GM21528 (cell line): ENCODE data around the gene FHL2.
"Not testable (repeated sequence)": the region's sequence is repeated elsewhere in the genome, so short reads cannot be mapped to it uniquely, and the experiment has no call there.

Experiments
- ATAC-seq: cut with Tn5 transposase; IDR thresholded peaks from one replicate; pipeline ENCODE4 v1.9.1; 2021; ENCODE audit warnings: mild to moderate bottlenecking, moderate library complexity; ENCODE audit not compliant: unreplicated experiment, low FRiP score

Gene FHL2

DNA sequence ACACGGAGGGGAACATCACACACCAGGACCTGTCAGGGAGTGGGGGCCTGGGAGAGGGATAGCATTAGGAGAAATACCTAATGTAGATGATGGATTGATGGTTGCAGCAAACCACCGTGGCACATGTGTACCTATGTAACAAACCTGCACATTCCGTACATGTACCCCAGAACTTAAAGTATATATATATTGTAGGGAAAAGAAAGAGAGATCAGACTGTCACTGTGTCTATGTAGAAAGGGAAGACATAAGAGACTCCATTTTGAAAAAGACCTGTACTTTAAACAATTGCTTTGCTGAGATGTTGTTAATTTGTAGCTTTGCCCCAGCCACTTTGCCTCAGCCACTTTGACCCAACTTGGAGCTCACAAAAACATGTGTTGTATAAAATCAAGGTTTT is 26.0 kb upstream of the FHL2 start:
- not testable (repeated sequence) for ATAC-seq

DNA sequence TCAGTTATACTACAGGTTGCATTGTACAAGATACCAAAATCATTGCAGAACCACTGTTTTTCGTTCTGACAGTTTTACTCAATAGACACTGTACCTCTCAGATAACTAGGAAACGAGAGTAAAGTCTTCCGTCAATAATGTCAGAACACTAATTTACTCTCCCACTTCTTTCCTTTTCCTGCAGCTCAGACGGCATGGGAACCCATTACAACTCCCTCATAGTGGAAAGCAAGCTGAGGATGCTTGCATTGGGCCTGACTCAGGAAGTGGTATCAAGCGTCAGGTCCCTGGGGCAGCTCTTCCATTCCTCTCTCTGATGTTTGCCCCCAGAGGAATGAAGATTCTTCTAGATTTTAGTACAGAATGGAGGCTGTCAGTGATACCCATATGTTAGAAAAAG is 23.9 kb upstream of the FHL2 start:
- no peak for ATAC-seq

DNA sequence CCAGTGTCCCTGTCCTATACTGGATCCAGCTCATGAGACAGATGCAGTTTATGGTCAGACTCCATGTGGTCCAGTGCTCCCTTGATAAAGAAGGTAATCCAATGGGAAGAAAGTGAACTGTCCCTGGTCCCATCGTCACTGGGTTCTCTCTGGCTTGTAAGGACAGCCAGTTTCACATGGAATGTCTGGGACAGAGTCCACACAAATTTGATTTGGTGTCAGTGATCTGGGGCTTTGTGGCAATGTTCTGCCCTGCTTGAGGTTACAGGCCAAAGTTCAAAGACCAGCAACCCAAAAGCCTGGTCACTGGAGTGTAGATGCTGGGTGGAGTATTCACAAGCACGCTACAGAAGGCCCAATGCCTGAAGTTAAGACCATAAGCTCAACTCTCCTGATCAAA is 22.2 kb upstream of the FHL2 start:
- ATAC-seq: no peak

DNA sequence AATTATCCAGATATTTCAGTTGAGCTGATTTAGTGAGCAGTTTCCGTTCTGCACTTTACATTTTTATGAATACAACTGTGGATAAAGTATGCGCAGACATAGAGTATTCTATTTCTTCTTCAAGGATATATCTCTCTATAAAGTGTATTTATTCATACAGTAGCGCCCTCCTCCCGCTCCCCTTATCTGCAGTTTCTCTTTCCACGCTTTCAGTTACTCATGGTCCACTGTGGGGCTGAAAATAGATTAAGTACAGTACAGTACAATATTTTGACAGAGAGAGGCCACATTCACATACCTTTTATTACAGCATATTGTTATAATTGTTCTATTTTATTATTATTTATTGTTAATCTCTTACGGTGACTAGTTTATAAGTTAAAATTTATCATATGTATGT is 19.7 kb upstream of the FHL2 start:
- no peak for ATAC-seq

DNA sequence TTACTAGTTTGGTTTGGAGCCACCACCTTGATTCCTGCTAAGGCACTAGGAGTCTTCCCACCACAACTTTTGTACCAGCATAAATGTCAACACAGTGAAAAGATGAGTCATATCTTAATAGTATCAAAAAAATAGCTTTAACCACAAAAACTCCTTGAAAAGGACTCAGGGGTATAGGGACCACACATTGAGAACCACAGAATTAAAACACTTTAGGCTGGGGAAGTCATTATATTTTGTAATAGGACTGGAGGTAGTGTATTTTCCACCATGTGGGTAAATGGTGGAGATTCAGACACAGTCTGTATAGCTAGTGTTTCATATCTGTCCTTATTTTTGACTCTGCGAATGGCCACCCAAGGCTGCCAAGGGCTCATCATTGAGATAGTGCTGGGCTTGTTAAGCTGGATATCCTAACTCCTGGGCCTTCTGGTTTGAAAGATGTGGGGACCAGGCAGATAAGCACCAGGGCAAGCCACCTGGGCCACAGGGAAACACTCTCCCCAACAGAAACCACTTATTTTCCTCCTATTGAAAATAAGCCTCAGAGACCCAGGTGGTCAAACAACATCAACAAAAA is 19.1 kb upstream of the FHL2 start:
- no peak for ATAC-seq

- no peak for ATAC-seq
Measured at GRCh38 chr2:105416156-105416555, 17.3 kb upstream of the FHL2 start.

DNA sequence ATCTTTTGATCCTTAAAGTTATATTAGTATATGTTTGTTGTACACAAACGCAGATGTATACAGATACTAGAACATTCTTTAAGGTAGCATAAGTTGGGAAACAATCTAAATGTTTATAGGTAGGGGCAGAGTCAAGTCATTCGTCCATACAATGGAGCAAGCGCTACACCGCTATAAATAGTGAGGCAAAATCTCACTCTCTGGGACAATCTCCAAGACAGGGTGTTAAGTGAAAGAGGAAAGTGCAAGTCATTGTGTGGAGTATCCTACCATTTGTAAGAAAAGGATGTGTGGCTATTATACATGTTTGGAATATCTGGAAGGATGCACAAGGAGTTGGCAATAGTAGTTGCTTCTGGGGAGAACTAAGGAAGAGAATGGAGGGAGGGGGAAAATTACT is 16.2 kb upstream of the FHL2 start:
- ATAC-seq: no peak

- ATAC-seq: no peak
Measured at GRCh38 chr2:105413206-105413605, 14.4 kb upstream of the FHL2 start.

GRCh38 chr2:105412584-105412983 is 13.7 kb upstream of the FHL2 start:
- ATAC-seq: no peak

DNA sequence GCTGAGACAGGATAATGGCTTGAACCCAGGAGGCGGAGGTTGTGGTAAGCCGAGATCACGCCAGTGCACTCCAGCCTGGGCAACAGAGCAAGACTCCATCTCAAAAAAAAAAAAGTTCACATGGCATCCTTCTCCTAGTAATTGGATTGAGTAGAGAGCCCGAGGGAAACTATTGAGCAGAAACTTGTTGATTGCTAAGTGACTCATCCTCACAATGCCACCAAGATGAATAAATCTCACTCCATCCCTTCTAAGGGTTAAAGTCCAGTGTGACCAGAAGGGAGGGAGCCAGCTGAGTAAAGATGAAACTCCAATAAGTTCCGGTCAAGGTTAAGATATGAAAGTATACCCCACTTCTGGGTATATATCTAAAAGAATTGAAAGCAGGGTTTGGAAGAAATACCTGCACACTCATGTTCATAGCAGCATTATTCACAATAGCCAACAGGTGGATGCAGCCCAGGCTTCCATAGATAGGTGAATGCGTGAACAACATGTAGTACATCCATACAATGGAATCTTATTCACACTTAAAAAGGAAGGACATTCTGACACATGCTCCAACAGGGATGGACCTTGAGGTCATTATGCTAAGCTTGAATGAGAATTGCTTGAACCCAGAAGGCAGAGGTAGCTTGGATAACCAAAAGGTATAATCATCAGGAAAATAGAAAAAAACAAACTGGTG is 13.0 kb upstream of the FHL2 start:
- no peak for ATAC-seq

- ATAC-seq: no peak
Measured at GRCh38 chr2:105410554-105410953, 11.7 kb upstream of the FHL2 start.

GRCh38 chr2:105409717-105410116 is 10.9 kb upstream of the FHL2 start:
- no peak for ATAC-seq

- no peak for ATAC-seq
Measured at GRCh38 chr2:105407946-105408743, 9.3 kb upstream of the FHL2 start.

DNA sequence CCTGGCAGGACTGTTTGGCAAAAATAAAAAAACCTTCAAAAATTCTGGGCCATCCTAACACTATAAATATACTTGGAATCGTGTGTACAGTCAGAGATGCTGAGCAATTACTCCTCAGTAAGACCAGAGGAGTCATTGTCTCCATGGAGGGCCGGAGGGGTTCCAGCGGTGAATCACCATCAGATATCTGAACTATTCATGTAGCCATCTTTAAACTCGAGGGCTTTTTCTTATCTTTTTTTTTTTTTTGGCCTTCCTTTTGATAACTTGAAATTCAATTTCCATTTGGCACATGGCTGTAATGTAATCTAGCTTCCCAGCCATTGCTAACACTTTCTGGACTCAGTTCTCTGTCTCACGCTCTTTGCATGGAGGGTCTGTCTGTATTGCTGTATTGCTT is 7.4 kb upstream of the FHL2 start:
- ATAC-seq: no peak

- no peak for ATAC-seq
Measured at GRCh38 chr2:105405291-105405690, 6.4 kb upstream of the FHL2 start.

DNA sequence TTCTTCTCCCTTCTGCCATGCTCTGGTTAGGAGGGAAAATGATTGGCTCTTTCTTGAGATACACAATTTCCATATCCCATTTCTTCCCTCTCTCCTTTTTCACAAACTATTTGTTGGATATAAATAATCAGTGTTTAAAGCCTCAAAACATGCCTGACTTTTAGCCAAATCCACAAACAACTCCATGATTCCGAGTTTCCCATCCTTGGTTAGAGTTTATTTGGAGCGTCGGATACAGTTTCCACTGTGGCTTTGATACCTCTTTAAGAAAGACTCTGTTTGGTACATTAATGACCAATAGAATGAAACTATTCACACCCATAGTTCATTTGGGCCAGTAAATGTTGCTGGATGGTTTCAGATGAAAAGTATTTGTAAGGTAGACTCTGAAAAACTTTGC is 5.9 kb upstream of the FHL2 start:
- no peak for ATAC-seq

DNA sequence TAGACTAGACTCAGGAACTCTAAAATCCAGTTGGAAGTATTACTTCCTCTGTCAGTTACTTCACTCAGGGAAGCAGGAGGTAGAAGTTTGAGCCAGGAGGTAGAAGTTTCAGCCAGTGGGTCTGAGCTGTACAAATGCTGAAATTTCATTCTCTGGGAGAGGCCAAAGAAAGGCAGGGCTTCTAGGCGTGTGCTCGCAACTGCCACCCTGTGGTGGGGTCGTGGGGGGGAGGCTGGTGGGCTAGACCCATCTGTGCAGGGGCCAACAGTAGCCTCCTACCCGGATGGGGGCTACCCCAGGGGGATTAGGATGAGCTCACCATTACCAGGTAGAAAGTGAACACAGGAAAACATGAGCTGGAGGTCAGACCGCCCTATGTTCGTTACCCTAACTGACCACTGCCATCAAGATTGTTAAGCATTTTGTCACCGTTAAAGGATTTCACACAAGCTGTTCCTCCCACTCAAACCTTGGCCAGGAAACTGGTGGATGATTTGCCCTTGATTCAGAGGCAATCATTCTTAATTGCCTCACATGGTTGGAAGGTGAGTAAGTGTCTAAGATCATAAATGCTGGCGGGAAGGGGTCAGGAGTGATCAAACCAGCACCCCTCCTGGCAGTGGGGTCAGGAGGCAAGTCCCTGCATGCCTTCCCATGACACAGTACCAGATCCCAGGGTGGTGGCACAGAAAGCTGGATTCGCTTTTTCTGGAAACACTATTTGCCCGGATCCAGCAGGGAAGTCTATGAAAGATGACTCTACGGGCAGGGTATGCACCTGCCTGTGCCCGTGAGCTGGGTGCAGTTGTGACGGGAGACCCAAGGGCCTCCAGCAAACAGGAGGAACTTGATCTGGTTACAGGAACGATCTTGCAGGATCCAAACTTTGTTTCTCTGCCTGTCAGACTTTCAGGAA is 5.2 kb upstream of the FHL2 start:
- no peak for ATAC-seq

- ATAC-seq: no peak
Measured at GRCh38 chr2:105403241-105403782, 4.5 kb upstream of the FHL2 start.

DNA sequence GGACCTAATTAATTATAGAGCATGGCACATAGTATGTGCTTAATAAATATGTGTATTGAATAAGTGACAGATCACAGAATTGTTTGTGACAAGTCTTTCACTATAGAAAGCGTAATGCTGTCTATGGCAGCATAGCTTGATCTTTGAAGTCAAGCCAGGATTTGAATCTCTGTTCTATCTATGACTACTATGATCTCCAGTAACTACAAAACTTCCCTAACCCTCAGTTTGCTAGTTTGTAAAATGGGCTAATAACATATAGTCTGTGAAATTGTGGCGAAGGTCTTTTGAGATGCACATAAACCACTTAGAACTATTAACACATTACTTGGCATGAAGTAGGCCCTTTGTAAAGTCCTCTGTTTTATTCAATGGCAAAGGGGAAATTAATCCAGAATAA is 4.0 kb upstream of the FHL2 start:
- no peak for ATAC-seq

- ATAC-seq: no peak
Measured at GRCh38 chr2:105401867-105402266, 3.0 kb upstream of the FHL2 start.

- ATAC-seq: no peak
Measured at GRCh38 chr2:105400138-105400540, 1.3 kb upstream of the FHL2 start.
